K562 (cell line): Measurements from ENCODE around the gene ADGRD1. TPM values are rescaled to one million over a fixed set of nuclear protein-coding genes. Genes with fewer than 3 reads are reported as not detected.

ENCODE experiments used
- ATAC-seq: fragments of 200-7000 bp; cut with Tn5 transposase; 3 replicates; pipeline ENCODE4 v1.9.1; 2020; ENCODE audit warnings: moderate library complexity
- BruUV-seq: library from RNA; stranded (reverse); fragments of 400-500 nt; replicated peaks from 2 replicates; lab custom pipeline; 2021; lab: Mats Ljungman, UMichigan
- CTCF ChIA-PET: fragments of 300-600 bp; formaldehyde crosslinking; extraction: SDS; loops from one replicate; lab custom pipeline; 2021; ENCODE audit warnings: low intra/inter-chr PET ratio; lab: Yijun Ruan, JAX
- POLR2A ChIA-PET: fragments of 300-600, 350-650 bp; sonication (Branson Sonifier 250); formaldehyde crosslinking; extraction: SDS; loops from one replicate; lab custom pipeline; 2021; ENCODE audit warnings: antibody characterized with exemption, inconsistent platforms; lab: Yijun Ruan, JAX
- DNase-seq, 4 experiments: peaks; one replicate each; pipeline versions ENCODE4 v3.0.0 to v3.0.0-alpha.2; 2011 to 2018; ENCODE audit warnings: low spot score in 3 of 4, mixed read lengths in 3 of 4; ENCODE audit errors: extremely low read depth in 1 of 4
- FAIRE-seq: peaks from 2 replicates; lab custom pipeline; 2011; peaks lifted over from hg19 to GRCh38; lab: Jason Lieb, UNC
- H2AFZ ChIP-seq: 2 replicates; pipeline ENCODE4 v1.6.0; 2011; ENCODE audit warnings: low read depth, low read length, control low read depth, inconsistent platforms
- H3K27ac ChIP-seq: fragments of 200-600 bp; 3 replicates; pipeline ENCODE4 v1.8.0; 2011; ENCODE audit warnings: low read depth, mild to moderate bottlenecking, control low read depth, inconsistent platforms, low read length, moderate library complexity, mixed read lengths; ENCODE audit errors: extremely low read depth
- H3K27me3 ChIP-seq, 2 experiments: fragments of 300-600 bp in 1 of 2; 2 replicates in 1 of 2; 3 replicates in 1 of 2; pipeline versions ENCODE4 v1.6.0 to v1.8.0; 2011; ENCODE audit warnings: inconsistent platforms in 2 of 2, low read length in 2 of 2, mild to moderate bottlenecking in 1 of 2, mixed read lengths in 1 of 2, moderate library complexity in 1 of 2; ENCODE audit not compliant: control insufficient read depth in 2 of 2, insufficient read depth in 2 of 2
- H3K36me3 ChIP-seq: fragments of 300-600 bp; 3 replicates; pipeline ENCODE4 v1.8.0; 2011; ENCODE audit warnings: mild to moderate bottlenecking, low read length, inconsistent platforms; ENCODE audit not compliant: control insufficient read depth, insufficient read depth
- H3K4me1 ChIP-seq, 2 experiments: fragments of 200-600 bp in 1 of 2; replicated peaks in 1 of 2; 2 replicates in 1 of 2; 3 replicates in 1 of 2; pipeline versions ENCODE4 v1.5.1 to v1.8.0; 2011; ENCODE audit warnings: inconsistent platforms in 2 of 2, low read length in 2 of 2, mild to moderate bottlenecking in 1 of 2, mixed read lengths in 1 of 2, moderate library complexity in 1 of 2; ENCODE audit not compliant: control insufficient read depth in 2 of 2, insufficient read depth in 2 of 2
- H3K4me2 ChIP-seq: 2 replicates; pipeline ENCODE4 v1.6.1; 2011; ENCODE audit warnings: low read length, control low read depth, inconsistent platforms, mixed read lengths; ENCODE audit not compliant: insufficient read depth
- H3K4me3 ChIP-seq: fragments of 200-600 bp; sonication (generic), shearing (Covaris generic); 2 replicates; pipeline ENCODE4 v1.5.1; 2016; ENCODE audit warnings: control low read depth, inconsistent platforms
- H3K79me2 ChIP-seq: fragments of 200-600 bp; 3 replicates; pipeline ENCODE4 v1.8.0; 2011; ENCODE audit warnings: low read length, inconsistent platforms; ENCODE audit not compliant: control insufficient read depth, insufficient read depth
- H3K9ac ChIP-seq, 2 experiments: 2 replicates each; pipeline versions ENCODE4 v1.6.0 to v1.6.1; 2011; ENCODE audit warnings: low read depth in 2 of 2, low read length in 2 of 2, control low read depth in 1 of 2, inconsistent platforms in 1 of 2, mild to moderate bottlenecking in 1 of 2, mixed read lengths in 1 of 2; ENCODE audit not compliant: insufficient read depth in 1 of 2
- H3K9me1 ChIP-seq: one replicate; pipeline ENCODE4 v1.6.0; 2011; ENCODE audit warnings: inconsistent platforms, mild to moderate bottlenecking, low read length, moderate library complexity; ENCODE audit not compliant: control insufficient read depth, insufficient read depth
- H3K9me3 ChIP-seq: replicated peaks from 2 replicates; pipeline ENCODE4 v1.5.1; 2011; ENCODE audit warnings: low read depth, low read length, inconsistent platforms; ENCODE audit not compliant: control insufficient read depth, insufficient read depth
- H4K20me1 ChIP-seq: replicated peaks from 2 replicates; pipeline ENCODE4 v1.6.1; 2011; ENCODE audit warnings: low read length, inconsistent platforms, mixed read lengths; ENCODE audit not compliant: control insufficient read depth, insufficient read depth
- BDP1 ChIP-seq: IDR thresholded peaks from 3 replicates; pipeline ENCODE4 v1.6.1; 2011; ENCODE audit not compliant: insufficient read length, insufficient read depth
- CSDE1 ChIP-seq, 2 experiments: fragments of 450-650 bp; IDR thresholded peaks; 2 replicates each; pipeline ENCODE4 v1.6.1; 2016; ENCODE audit warnings: mild to moderate bottlenecking in 1 of 2
- DMBX1 ChIP-seq: fragments of 250-450 bp; sonication (Bioruptor Pico); IDR thresholded peaks from 2 replicates; pipeline ENCODE4 v1.8.0; 2022; ENCODE audit warnings: inconsistent platforms, mild to moderate bottlenecking, moderate library complexity, borderline replicate concordance
- GABPA ChIP-seq: fragments of 200-800 bp; sonication (Bioruptor generic); conservative IDR thresholded peaks from 2 replicates; pipeline ENCODE4 v1.6.1; 2016; ENCODE audit warnings: low read depth, missing genetic modification characterization, missing compliant biosample characterization
- KAT7 ChIP-seq: sonication (generic); formaldehyde crosslinking; IDR thresholded peaks from 2 replicates; pipeline ENCODE4 v1.8.0; 2022; ENCODE audit warnings: missing genetic modification reagents, mild to moderate bottlenecking, borderline replicate concordance
- MAX ChIP-seq: sonication (generic); formaldehyde crosslinking; IDR thresholded peaks from 2 replicates; pipeline ENCODE4 v1.9.0; 2022; ENCODE audit warnings: mild to moderate bottlenecking, missing genetic modification reagents
- MCM5 ChIP-seq: fragments of 450-650 bp; IDR thresholded peaks from 2 replicates; pipeline ENCODE4 v1.6.1; 2016; ENCODE audit warnings: low read depth
- MTF1 ChIP-seq: fragments of 250-450 bp; sonication (Bioruptor Pico); IDR thresholded peaks from 2 replicates; pipeline ENCODE4 v1.9.0; 2021; ENCODE audit warnings: moderate library complexity, mild to moderate bottlenecking, inconsistent platforms, borderline replicate concordance
- MYC ChIP-seq, 2 experiments: fragments of 250-450 bp in 1 of 2; sonication (Bioruptor Pico) in 1 of 2; IDR thresholded peaks; 2 replicates each; pipeline versions ENCODE4 v1.5.1 to v1.6.1; 2012 to 2021; ENCODE audit warnings: low read depth in 2 of 2, borderline replicate concordance in 1 of 2, improper control_type of control experiment in 1 of 2, low read length in 1 of 2, mild to moderate bottlenecking in 1 of 2, moderate library complexity in 1 of 2
- NCOA1 ChIP-seq: fragments of 450-650 bp; IDR thresholded peaks from 2 replicates; pipeline ENCODE4 v1.6.1; 2016; ENCODE audit warnings: low read depth
- PBX2 ChIP-seq, 2 experiments: IDR thresholded peaks in 1 of 2; conservative IDR thresholded peaks in 1 of 2; 2 replicates each; pipeline ENCODE4 v1.6.1; 2016; ENCODE audit warnings: low read depth in 2 of 2, mild to moderate bottlenecking in 1 of 2, missing compliant biosample characterization in 1 of 2, missing genetic modification characterization in 1 of 2, moderate library complexity in 1 of 2
- PCBP1 ChIP-seq: fragments of 200-400 bp; formaldehyde crosslinking; IDR thresholded peaks from 2 replicates; pipeline ENCODE4 v1.6.1; 2018; ENCODE audit warnings: mild to moderate bottlenecking, low read depth, low read length; ENCODE audit not compliant: poor library complexity, severe bottlenecking
- SMAD1 ChIP-seq: fragments of 150-350 bp; IDR thresholded peaks from 2 replicates; pipeline ENCODE4 v1.6.1; 2014; ENCODE audit warnings: low read length, low read depth; ENCODE audit not compliant: partially characterized antibody
- TEAD4 ChIP-seq, 2 experiments: sonication (generic) in 1 of 2; formaldehyde crosslinking in 1 of 2; IDR thresholded peaks; 2 replicates each; pipeline versions ENCODE4 v1.6.1 to v1.8.0; 2012 to 2022; ENCODE audit warnings: borderline replicate concordance in 1 of 2, inconsistent platforms in 1 of 2, low read length in 1 of 2, mild to moderate bottlenecking in 1 of 2, missing genetic modification reagents in 1 of 2
- ZNF57 ChIP-seq: fragments of 450-650 bp; formaldehyde crosslinking; IDR thresholded peaks from 2 replicates; pipeline ENCODE4 v1.4.0; 2020; ENCODE audit warnings: mild to moderate bottlenecking, moderate library complexity
- WGBS: fragments of 100-300 bp; shearing (Covaris generic); methylation state at CpG from one replicate; pipeline ENCODE4 v1.1.6; 2016; ENCODE audit warnings: low coverage, mixed read lengths; ENCODE audit not compliant: insufficient coverage; ENCODE audit errors: missing lambda C conversion rate; 5-methylcytosine and 5-hydroxymethylcytosine counted together
- in situ Hi-C: fragments of 300-500 bp; cut with MboI; formaldehyde crosslinking; loops from 4 replicates; pipeline ENCODE4 v1.15.0; 2018; ENCODE audit warnings: inconsistent platforms, mixed read lengths
- intact Hi-C: fragments of 100-400 bp; cut with micrococcal nuclease; formaldehyde crosslinking; loops from 2 replicates; pipeline ENCODE4 v1.14.2; 2022
- polyA plus RNA-seq, 8 experiments: library from polyadenylated mRNA; depleted of rRNA in 4 of 8; stranded (reverse) in 5 of 8; unstranded in 3 of 8; fragments of >200 nt; fragmentation: Nextera tagmentation in 2 of 8; fragmentation: Illumina TruSeq in 1 of 8; extraction: Ambion mirVana in 2 of 8; extraction: Trizol in 1 of 8; gene quantifications; 2 replicates each; pipeline versions ENCODE4 v1.2.1 to v1.2.3, GENCODE V29; 2011 to 2014; ENCODE audit warnings: inconsistent platforms in 1 of 8, missing spikeins in 1 of 8
- total RNA-seq, 7 experiments: library from RNA; depleted of rRNA in 6 of 7; stranded (reverse); fragments of >200 nt in 6 of 7; fragmentation: Illumina TruSeq in 2 of 7; extraction: Trizol in 2 of 7; gene quantifications; 2 replicates each; pipeline versions ENCODE4 v1.2.1 to v1.2.3, GENCODE V29; 2011 to 2021; ENCODE audit warnings: low replicate concordance in 1 of 7

The ADGRD1 gene
- total and polyA plus RNA-seq, 9 of the 15 experiments (the other 6 are each of a cell fraction or from before 2014, with no cell fraction given), result 1.7 to 11.7 (median 3.3) TPM

- TF ChIP-seq GABPA (tag) (no peak), PBX2 (CRISPR knock-in tag; IDR thresholded peaks at IDR 0.05; ENCODE audit: low read depth) (no peak), PBX2 (tag; conservative IDR thresholded peaks at IDR 0.05; ENCODE audit: low read depth) (no peak)
Measured at GRCh38 chr12:131027876-131028586, 74.3 kb downstream of the ADGRD1 start (continued).

- ATAC-seq (no peak), FAIRE-seq (no peak), DNase-seq (no peak)
- WGBS, result 47% methylated on average over 29 of the region's 29 CpGs
- in situ Hi-C loops, result no loop called here
- H3K79me2 ChIP-seq, result no peaks in the 10 kb centered on the region
- BruUV-seq, result no TSS peak
- H3K4me1 ChIP-seq, result peaks cover 7 to 18% of the 10 kb centered on the region in 2 experiments; a peak in 3 of 5 replicates
- H3K9me1 ChIP-seq, result peaks cover 2% of the 10 kb centered on the region
- no peak overlapping the region for H2AFZ ChIP-seq
- no peak overlapping the region for H3K9ac ChIP-seq
- intact Hi-C loops, result no loop called here
- POLR2A ChIA-PET, result interaction anchor here (1.2 kb wide), 1 partner anchor 46 kb away, joined by 3 read pairs; no protein-coding TSS in a partner anchor
- peaks cover 21% of the 10 kb centered on the region for H4K20me1 ChIP-seq
- H3K27me3 ChIP-seq, result peaks cover 21 to 80% of the 10 kb centered on the region in 2 experiments; a peak in 3 of 5 replicates
- no peak overlapping the region for H3K4me3 ChIP-seq
- CTCF ChIA-PET, result no interaction called here
- no peaks in the 10 kb centered on the region for H3K9me3 ChIP-seq
- no peak overlapping the region for H3K27ac ChIP-seq
- H3K36me3 ChIP-seq, result no peaks in the 10 kb centered on the region
- no peak overlapping the region for H3K4me2 ChIP-seq
- TF ChIP-seq PCBP1 (no peak), CSDE1 (IDR thresholded peaks at IDR 0.05) (no peak), SMAD1 (no peak), MAX (CRISPR knock-in tag) (no peak), NCOA1 (no peak), MYC (IDR thresholded peaks at IDR 0.05; ENCODE audit: low read depth, low read length) (no peak), MYC (CRISPR knock-in tag; IDR thresholded peaks at IDR 0.05; ENCODE audit: borderline replicate concordance, low read depth) (no peak), BDP1 (no peak), TEAD4 (IDR thresholded peaks at IDR 0.05; ENCODE audit: low read length) (no peak), TEAD4 (CRISPR knock-in tag; IDR thresholded peaks at IDR 0.05; ENCODE audit: borderline replicate concordance) (no peak), MCM5 (no peak), ZNF57 (CRISPR knock-in tag) (no peak), MTF1 (no peak), DMBX1 (CRISPR knock-in tag) (no peak), KAT7 (CRISPR knock-in tag) (no peak)
Measured at GRCh38 chr12:131028587-131029338, 75.1 kb downstream of the ADGRD1 start.
